ENCODE results near the gene WDR27.

WDR27 gene

GRCh38 chr6:169671563-169671962 lies 30.3 kb downstream of the WDR27 start:
- no peak overlapping the region for H3K4me3 ChIP-seq (ENCODE audit: low read length in 2 of 2)
- H2BK5ac ChIP-seq (ENCODE audit: low read length): no peak overlapping the region
- H3K4me1 ChIP-seq (ENCODE audit: control insufficient read depth in 2 of 2, insufficient read depth in 1 of 2, low read depth in 1 of 2, low read length in 2 of 2): peaks cover 1 to 18% of the 10 kb centered on the region in 2 donors
- peaks cover 25 to 79% of the 10 kb centered on the region in 2 donors for H3K36me3 ChIP-seq (replicated peaks in 1 of 2; ENCODE audit: control insufficient read depth in 2 of 2, insufficient read depth in 2 of 2, low read length in 2 of 2)
- H3K14ac ChIP-seq (ENCODE audit: low read length): no peak overlapping the region
- H3K9ac ChIP-seq (ENCODE audit: low read depth, low read length, poor library complexity): no peak overlapping the region
- peak overlapping the region; percentile 34 for H3K23ac ChIP-seq (ENCODE audit: low read depth, low read length, poor library complexity)
- no peak overlapping the region for H3K4ac ChIP-seq (ENCODE audit: low read length)
- no CpG with 5 or more reads among the region's 5 CpGs for WGBS, 2 donors (ENCODE audit: extremely low coverage in 2 of 2, insufficient read length in 2 of 2, insufficient replicate concordance in 1 of 2)
- H3K9me3 ChIP-seq (replicated peaks in 1 of 2; ENCODE audit: control insufficient read depth in 2 of 2, insufficient read depth in 1 of 2, low read depth in 1 of 2, low read length in 2 of 2): no peaks in the 10 kb centered on the region
- H4K8ac ChIP-seq (ENCODE audit: low read depth, low read length): no peak overlapping the region
- no peak overlapping the region for H2BK120ac ChIP-seq (ENCODE audit: low read depth, low read length)
- no peak overlapping the region for H3K27ac ChIP-seq (replicated peaks; ENCODE audit: low read length)
- no peak overlapping the region for H3K18ac ChIP-seq (ENCODE audit: low read length)
- H2AK5ac ChIP-seq (ENCODE audit: low read depth, low read length): no peak overlapping the region
- H3K4me2 ChIP-seq (ENCODE audit: insufficient read depth, low read length, poor library complexity, severe bottlenecking): no peak overlapping the region
- no peak overlapping the region for H2BK15ac ChIP-seq (ENCODE audit: low read length)
- no peak for DNase-seq (ENCODE audit: low spot score)
- peaks cover 3% of the 10 kb centered on the region for H3K79me1 ChIP-seq (ENCODE audit: low read depth, low read length)
- no peaks in the 10 kb centered on the region for H3K27me3 ChIP-seq (ENCODE audit: control insufficient read depth in 3 of 3, insufficient read depth in 3 of 3, low read depth in 1 of 3, low read length in 3 of 3)
- H4K91ac ChIP-seq (ENCODE audit: low read depth, low read length, poor library complexity): no peak overlapping the region
- no peak overlapping the region for H2AFZ ChIP-seq (ENCODE audit: low read length)
- H2BK12ac ChIP-seq (ENCODE audit: low read length): no peak overlapping the region

DNA sequence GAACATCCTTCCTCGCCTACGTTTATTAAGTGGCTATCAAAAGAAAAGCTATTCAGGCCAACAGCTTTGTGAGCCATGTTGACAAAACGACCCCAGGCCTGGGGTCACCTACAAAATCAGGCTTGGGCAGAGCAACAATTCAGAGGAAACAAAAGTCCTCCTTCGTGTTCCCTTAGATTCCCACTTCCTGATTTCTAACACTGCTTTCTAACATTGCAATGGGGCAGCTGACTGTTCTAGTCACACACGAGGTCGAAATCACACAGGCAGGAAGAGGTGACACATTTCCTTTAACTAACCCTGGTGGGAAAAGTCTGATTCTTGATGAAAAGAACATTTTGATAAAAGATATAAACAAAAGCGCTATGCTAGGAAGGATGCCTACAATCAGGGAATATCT lies 31.9 kb downstream of the WDR27 start:
- H3K14ac ChIP-seq (ENCODE audit: low read length): no peak overlapping the region
- no peak overlapping the region for H3K18ac ChIP-seq (ENCODE audit: low read length)
- H3K27ac ChIP-seq (replicated peaks; ENCODE audit: low read length): no peak overlapping the region

DNA sequence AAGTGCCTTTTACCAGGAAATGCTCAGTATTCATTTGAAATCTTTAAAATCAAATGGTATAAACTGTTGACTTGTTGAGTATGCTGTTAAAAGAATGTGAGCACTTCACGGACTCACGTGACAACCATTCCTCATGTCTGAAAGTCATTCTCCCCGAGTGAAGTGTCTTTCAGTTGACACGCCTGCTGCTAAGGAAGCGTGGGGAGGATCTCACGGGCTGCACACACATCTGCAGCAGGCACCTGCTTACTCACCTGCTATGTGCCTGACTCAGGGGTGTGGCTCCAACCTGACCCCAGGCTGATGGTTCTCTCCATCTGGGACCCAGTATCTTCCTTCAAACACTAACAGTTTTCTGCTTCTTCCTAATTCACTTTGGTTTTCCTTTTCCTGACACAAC lies 32.7 kb downstream of the WDR27 start:
- Histone ChIP-seq H3K9ac (ENCODE audit: low read depth, low read length, poor library complexity) (no peak overlapping the region), H3K4ac (ENCODE audit: low read length) (no peak overlapping the region), H2AFZ (ENCODE audit: low read length) (no peak overlapping the region), H3K4me1 (ENCODE audit: control insufficient read depth in 2 of 2, insufficient read depth in 1 of 2, low read depth in 1 of 2, low read length in 2 of 2) (peaks cover 0 to 18% of the 10 kb centered on the region in 2 donors), H3K36me3 (replicated peaks in 1 of 2; ENCODE audit: control insufficient read depth in 2 of 2, insufficient read depth in 2 of 2, low read length in 2 of 2) (peaks cover 32 to 84% of the 10 kb centered on the region in 2 donors), H2BK12ac (ENCODE audit: low read length) (no peak overlapping the region), H2BK120ac (ENCODE audit: low read depth, low read length) (no peak overlapping the region), H3K27me3 (ENCODE audit: control insufficient read depth in 3 of 3, insufficient read depth in 3 of 3, low read depth in 1 of 3, low read length in 3 of 3) (no peaks in the 10 kb centered on the region), H4K91ac (ENCODE audit: low read depth, low read length, poor library complexity) (no peak overlapping the region), H2BK15ac (ENCODE audit: low read length) (no peak overlapping the region), H3K27ac (replicated peaks; ENCODE audit: low read length) (no peak overlapping the region), H3K9me3 (replicated peaks in 1 of 2; ENCODE audit: control insufficient read depth in 2 of 2, insufficient read depth in 1 of 2, low read depth in 1 of 2, low read length in 2 of 2) (no peaks in the 10 kb centered on the region), H3K79me1 (ENCODE audit: low read depth, low read length) (peaks cover 8% of the 10 kb centered on the region), H4K8ac (ENCODE audit: low read depth, low read length) (no peak overlapping the region), H2BK5ac (ENCODE audit: low read length) (no peak overlapping the region), H3K14ac (ENCODE audit: low read length) (no peak overlapping the region), H2AK5ac (ENCODE audit: low read depth, low read length) (no peak overlapping the region), H3K23ac (ENCODE audit: low read depth, low read length, poor library complexity) (no peak overlapping the region), H3K4me2 (ENCODE audit: insufficient read depth, low read length, poor library complexity, severe bottlenecking) (no peak overlapping the region), H3K4me3 (ENCODE audit: low read length in 2 of 2) (no peak overlapping the region), H3K18ac (ENCODE audit: low read length) (no peak overlapping the region)
- no peak for DNase-seq (ENCODE audit: low spot score)
- WGBS, 2 donors (ENCODE audit: extremely low coverage in 2 of 2, insufficient read length in 2 of 2, insufficient replicate concordance in 1 of 2): no CpG with 5 or more reads among the region's 6 CpGs

More for the DNA sequence above, 31.9 kb downstream of the WDR27 start:
- Histone ChIP-seq H3K9me3 (replicated peaks in 1 of 2; ENCODE audit: control insufficient read depth in 2 of 2, insufficient read depth in 1 of 2, low read depth in 1 of 2, low read length in 2 of 2) (no peaks in the 10 kb centered on the region), H4K8ac (ENCODE audit: low read depth, low read length) (no peak overlapping the region), H3K4me1 (ENCODE audit: control insufficient read depth in 2 of 2, insufficient read depth in 1 of 2, low read depth in 1 of 2, low read length in 2 of 2) (peaks cover 0 to 18% of the 10 kb centered on the region in 2 donors), H3K4ac (ENCODE audit: low read length) (no peak overlapping the region), H2AFZ (ENCODE audit: low read length) (no peak overlapping the region), H3K4me3 (ENCODE audit: low read length in 2 of 2) (no peak overlapping the region), H2BK15ac (ENCODE audit: low read length) (no peak overlapping the region), H3K36me3 (replicated peaks in 1 of 2; ENCODE audit: control insufficient read depth in 2 of 2, insufficient read depth in 2 of 2, low read length in 2 of 2) (peaks cover 29 to 84% of the 10 kb centered on the region in 2 donors), H2BK12ac (ENCODE audit: low read length) (no peak overlapping the region), H2BK5ac (ENCODE audit: low read length) (no peak overlapping the region), H3K23ac (ENCODE audit: low read depth, low read length, poor library complexity) (no peak overlapping the region), H4K91ac (ENCODE audit: low read depth, low read length, poor library complexity) (no peak overlapping the region), H3K79me1 (ENCODE audit: low read depth, low read length) (peaks cover 6% of the 10 kb centered on the region), H3K9ac (ENCODE audit: low read depth, low read length, poor library complexity) (no peak overlapping the region), H3K4me2 (ENCODE audit: insufficient read depth, low read length, poor library complexity, severe bottlenecking) (no peak overlapping the region), H3K27me3 (ENCODE audit: control insufficient read depth in 3 of 3, insufficient read depth in 3 of 3, low read depth in 1 of 3, low read length in 3 of 3) (no peaks in the 10 kb centered on the region), H2BK120ac (ENCODE audit: low read depth, low read length) (no peak overlapping the region), H2AK5ac (ENCODE audit: low read depth, low read length) (no peak overlapping the region)
- no CpG with 5 or more reads among the region's 7 CpGs for WGBS, 2 donors (ENCODE audit: extremely low coverage in 2 of 2, insufficient read length in 2 of 2, insufficient replicate concordance in 1 of 2)
- no peak for DNase-seq (ENCODE audit: low spot score)

- Histone ChIP-seq H3K4me3 (ENCODE audit: low read length in 2 of 2) (no peak overlapping the region), H4K8ac (ENCODE audit: low read depth, low read length) (no peak overlapping the region), H3K14ac (ENCODE audit: low read length) (no peak overlapping the region), H2BK12ac (ENCODE audit: low read length) (no peak overlapping the region), H2AFZ (ENCODE audit: low read length) (no peak overlapping the region), H3K4me2 (ENCODE audit: insufficient read depth, low read length, poor library complexity, severe bottlenecking) (no peak overlapping the region), H4K91ac (ENCODE audit: low read depth, low read length, poor library complexity) (no peak overlapping the region), H3K36me3 (replicated peaks in 1 of 2; ENCODE audit: control insufficient read depth in 2 of 2, insufficient read depth in 2 of 2, low read length in 2 of 2) (peaks cover 40 to 92% of the 10 kb centered on the region in 2 donors), H3K79me1 (ENCODE audit: low read depth, low read length) (peaks cover 10% of the 10 kb centered on the region), H3K4me1 (ENCODE audit: control insufficient read depth in 2 of 2, insufficient read depth in 1 of 2, low read depth in 1 of 2, low read length in 2 of 2) (peaks cover 0 to 18% of the 10 kb centered on the region in 2 donors), H2AK5ac (ENCODE audit: low read depth, low read length) (no peak overlapping the region), H3K23ac (ENCODE audit: low read depth, low read length, poor library complexity) (no peak overlapping the region), H3K18ac (ENCODE audit: low read length) (no peak overlapping the region), H2BK15ac (ENCODE audit: low read length) (no peak overlapping the region), H3K4ac (ENCODE audit: low read length) (no peak overlapping the region), H2BK5ac (ENCODE audit: low read length) (no peak overlapping the region), H3K9me3 (replicated peaks in 1 of 2; ENCODE audit: control insufficient read depth in 2 of 2, insufficient read depth in 1 of 2, low read depth in 1 of 2, low read length in 2 of 2) (peaks cover 0 to 4% of the 10 kb centered on the region in 2 donors), H3K9ac (ENCODE audit: low read depth, low read length, poor library complexity) (no peak overlapping the region), H3K27ac (replicated peaks; ENCODE audit: low read length) (no peak overlapping the region), H3K27me3 (ENCODE audit: control insufficient read depth in 3 of 3, insufficient read depth in 3 of 3, low read depth in 1 of 3, low read length in 3 of 3) (no peaks in the 10 kb centered on the region), H2BK120ac (ENCODE audit: low read depth, low read length) (no peak overlapping the region)
- DNase-seq (ENCODE audit: low spot score): no peak
- no CpG with 5 or more reads among the region's 15 CpGs for WGBS, 2 donors (ENCODE audit: extremely low coverage in 2 of 2, insufficient read length in 2 of 2, insufficient replicate concordance in 1 of 2)
Measured at GRCh38 chr6:169668203-169668847, 33.5 kb downstream of the WDR27 start.
